SK-N-MC (cell line): Measurements from ENCODE around the gene SPIRE1.

Source experiments
- EZH2 ChIP-seq: fragments of 200-600 bp; sonication (generic); IDR thresholded peaks from one replicate; pipeline ENCODE4 v1.6.1; 2017; ENCODE audit warnings: antibody characterized with exemption
- FOXP2 ChIP-seq: optimal IDR thresholded peaks from 2 replicates; pipeline ENCODE3; 2011; ENCODE audit warnings: mild to moderate bottlenecking, moderate library complexity; ENCODE audit not compliant: insufficient read depth; ENCODE audit errors: extremely low read length, control extremely low read depth
- POLR2AphosphoS5 ChIP-seq: IDR thresholded peaks from 2 replicates; pipeline ENCODE4 v1.6.1; 2012; ENCODE audit warnings: mild to moderate bottlenecking, low read depth, low read length, borderline replicate concordance

- no peak for TF ChIP-seq EZH2
- no peak for TF ChIP-seq FOXP2
- no peak for TF ChIP-seq POLR2AphosphoS5
Observed at GRCh38 chr18:12645751-12646203, 12.1 kb downstream of the SPIRE1 start.
